ENCODE data around the gene DCAF11. TPM values are rescaled to one million over a fixed set of nuclear protein-coding genes. Genes with fewer than 3 reads are reported as not detected.

DCAF11 gene
- total RNA-seq, 1 donor from 2014 or later, result 30.7 TPM

- TF ChIP-seq, protein P1, sequence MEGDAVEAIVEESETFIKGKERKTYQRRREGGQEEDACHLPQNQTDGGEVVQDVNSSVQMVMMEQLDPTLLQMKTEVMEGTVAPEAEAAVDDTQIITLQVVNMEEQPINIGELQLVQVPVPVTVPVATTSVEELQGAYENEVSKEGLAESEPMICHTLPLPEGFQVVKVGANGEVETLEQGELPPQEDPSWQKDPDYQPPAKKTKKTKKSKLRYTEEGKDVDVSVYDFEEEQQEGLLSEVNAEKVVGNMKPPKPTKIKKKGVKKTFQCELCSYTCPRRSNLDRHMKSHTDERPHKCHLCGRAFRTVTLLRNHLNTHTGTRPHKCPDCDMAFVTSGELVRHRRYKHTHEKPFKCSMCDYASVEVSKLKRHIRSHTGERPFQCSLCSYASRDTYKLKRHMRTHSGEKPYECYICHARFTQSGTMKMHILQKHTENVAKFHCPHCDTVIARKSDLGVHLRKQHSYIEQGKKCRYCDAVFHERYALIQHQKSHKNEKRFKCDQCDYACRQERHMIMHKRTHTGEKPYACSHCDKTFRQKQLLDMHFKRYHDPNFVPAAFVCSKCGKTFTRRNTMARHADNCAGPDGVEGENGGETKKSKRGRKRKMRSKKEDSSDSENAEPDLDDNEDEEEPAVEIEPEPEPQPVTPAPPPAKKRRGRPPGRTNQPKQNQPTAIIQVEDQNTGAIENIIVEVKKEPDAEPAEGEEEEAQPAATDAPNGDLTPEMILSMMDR (IDR thresholded peaks at IDR 0.05), result no peak
- H3K36me3 Mint-ChIP-seq (ENCODE audit: low read depth), result no peaks in the 10 kb centered on the region
Observed at GRCh38 chr14:24130380-24130716, 15.8 kb downstream of the DCAF11 start, which contains the start of gene FITM1. Gene FITM1, plus strand, starts transcription at chr14:24130659. Its CDS starts 905 bp downstream, at chr14:24131564.

DNA sequence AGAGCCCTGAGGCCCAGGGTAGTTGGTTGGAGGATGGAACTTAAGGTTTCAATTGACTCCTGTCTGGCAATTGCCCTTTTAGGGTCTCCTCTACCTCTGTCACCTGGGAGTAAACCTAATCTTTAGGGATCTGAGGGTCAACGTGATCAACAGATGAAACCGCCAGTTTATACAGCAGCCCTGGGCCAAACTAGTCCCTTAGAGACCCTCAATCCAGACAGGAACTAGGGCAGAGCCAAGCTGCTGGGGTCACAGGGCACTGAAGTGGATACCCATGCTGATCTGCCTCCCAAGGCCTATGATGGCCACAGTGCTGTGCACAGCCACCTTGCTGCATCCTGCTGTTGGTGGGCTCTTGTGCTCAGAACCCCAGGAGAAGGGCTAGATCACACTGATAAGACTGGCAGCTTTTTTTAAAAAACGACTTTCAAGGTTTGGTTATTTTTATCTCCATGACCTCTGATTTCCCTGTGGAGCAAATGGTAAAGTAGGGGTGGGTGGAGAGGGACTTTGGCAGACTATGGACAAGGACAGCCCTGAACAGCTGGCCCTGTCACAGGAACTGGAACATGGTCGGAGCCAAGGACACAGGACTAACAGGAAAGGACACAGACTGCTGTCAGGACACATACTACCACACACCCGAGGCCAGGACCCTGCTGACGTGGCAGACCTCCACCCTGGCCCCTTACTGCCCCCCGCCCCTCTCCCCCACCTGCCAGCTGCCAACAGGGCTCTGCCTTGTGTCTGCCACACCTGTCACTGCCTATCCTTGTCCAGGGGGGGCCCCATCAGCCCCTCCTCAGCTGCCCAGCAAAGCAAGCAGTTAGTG lies 16.4 kb downstream of the DCAF11 start:
- H3K27me3 Mint-ChIP-seq (ENCODE audit: low read depth), result no peaks in the 10 kb centered on the region
- H3K4me1 Mint-ChIP-seq (ENCODE audit: low read depth), result peaks cover 6% of the 10 kb centered on the region
- TF ChIP-seq, protein P1 (IDR thresholded peaks at IDR 0.05), result no peak
- no peak for DNase-seq (ENCODE audit: low spot score)
- H3K4me3 Mint-ChIP-seq (ENCODE audit: unreplicated experiment), result no peak overlapping the region
- no peaks in the 10 kb centered on the region for H3K36me3 Mint-ChIP-seq (ENCODE audit: low read depth)
- no peak overlapping the region for H3K27ac Mint-ChIP-seq (ENCODE audit: unreplicated experiment)
- no peaks in the 10 kb centered on the region for H3K9me3 Mint-ChIP-seq (ENCODE audit: low read depth)

More at GRCh38 chr14:24130380-24130716, 15.8 kb downstream of the DCAF11 start, which contains the start of gene FITM1:
- DNase-seq (ENCODE audit: low spot score), result no peak
- H3K27me3 Mint-ChIP-seq (ENCODE audit: low read depth), result no peaks in the 10 kb centered on the region
- H3K27ac Mint-ChIP-seq (ENCODE audit: unreplicated experiment), result no peak within 1 kb of the TSS
- H3K4me3 Mint-ChIP-seq (ENCODE audit: unreplicated experiment), result no peak within 1 kb of the TSS
- H3K9me3 Mint-ChIP-seq (ENCODE audit: low read depth), result no peaks in the 10 kb centered on the region
- H3K4me1 Mint-ChIP-seq (ENCODE audit: low read depth), result peaks cover 3% of the 10 kb centered on the region

GRCh38 chr14:24131549-24131966 lies 17.0 kb downstream of the DCAF11 start:
- Mint-ChIP-seq H3K9me3 (ENCODE audit: low read depth) (no peaks in the 10 kb centered on the region), H3K27me3 (ENCODE audit: low read depth) (no peaks in the 10 kb centered on the region), H3K4me3 (ENCODE audit: unreplicated experiment) (no peak overlapping the region), H3K36me3 (ENCODE audit: low read depth) (no peaks in the 10 kb centered on the region), H3K27ac (ENCODE audit: unreplicated experiment) (no peak overlapping the region), H3K4me1 (ENCODE audit: low read depth) (peaks cover 8% of the 10 kb centered on the region)
- TF ChIP-seq, protein P1 (IDR thresholded peaks at IDR 0.05), result no peak
- DNase-seq (ENCODE audit: low spot score), result no peak

- Mint-ChIP-seq H3K9me3 (ENCODE audit: low read depth) (no peaks in the 10 kb centered on the region), H3K4me3 (ENCODE audit: unreplicated experiment) (no peak overlapping the region), H3K36me3 (ENCODE audit: low read depth) (no peaks in the 10 kb centered on the region), H3K27ac (ENCODE audit: unreplicated experiment) (no peak overlapping the region), H3K4me1 (ENCODE audit: low read depth) (peaks cover 14% of the 10 kb centered on the region), H3K27me3 (ENCODE audit: low read depth) (no peaks in the 10 kb centered on the region)
- TF ChIP-seq, protein P1 (IDR thresholded peaks at IDR 0.05), result no peak
- DNase-seq (ENCODE audit: low spot score), result no peak
Observed at GRCh38 chr14:24132061-24132685, 17.6 kb downstream of the DCAF11 start.

DNA sequence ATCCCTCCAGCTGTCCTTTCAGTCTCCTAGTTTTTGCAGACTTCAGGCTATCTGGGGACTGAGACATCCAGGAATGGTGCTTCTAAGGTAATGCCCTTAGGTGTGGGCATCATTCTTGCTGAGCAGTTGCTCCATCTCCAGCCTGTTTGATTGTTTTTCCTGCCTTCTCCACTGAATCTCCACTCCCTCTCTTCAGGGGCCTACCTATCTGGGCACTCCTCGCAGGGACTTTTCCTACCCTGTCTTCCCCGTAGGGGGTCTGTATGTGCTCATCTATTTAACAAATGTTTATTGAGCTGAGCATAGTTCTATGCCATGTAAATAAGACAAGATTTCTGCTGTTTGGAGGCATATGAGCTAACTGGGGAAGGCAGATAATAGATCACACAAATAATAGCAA lies 18.4 kb downstream of the DCAF11 start:
- H3K27ac Mint-ChIP-seq (ENCODE audit: unreplicated experiment), result no peak overlapping the region
- H3K27me3 Mint-ChIP-seq (ENCODE audit: low read depth), result no peaks in the 10 kb centered on the region
- H3K36me3 Mint-ChIP-seq (ENCODE audit: low read depth), result no peaks in the 10 kb centered on the region
- no peaks in the 10 kb centered on the region for H3K9me3 Mint-ChIP-seq (ENCODE audit: low read depth)
- peaks cover 19% of the 10 kb centered on the region for H3K4me1 Mint-ChIP-seq (ENCODE audit: low read depth)
- no peak overlapping the region for H3K4me3 Mint-ChIP-seq (ENCODE audit: unreplicated experiment)
- TF ChIP-seq, protein P1 (IDR thresholded peaks at IDR 0.05), result no peak
- no peak for DNase-seq (ENCODE audit: low spot score)

Data from chondrocyte (in vitro differentiated cells).